Hepatocyte (in vitro differentiated cells): Measurements from ENCODE around the gene ZFR2. TPM values are rescaled to one million over a fixed set of nuclear protein-coding genes. Genes with fewer than 3 reads are reported as not detected.

ENCODE experiments used
- DNase-seq: peaks from one replicate; pipeline ENCODE4 v3.0.0-alpha.2; 2016; ENCODE audit warnings: low spot score
- H2AFZ ChIP-seq: fragments of 200-600 bp; sonication (generic); 2 replicates; pipeline ENCODE4 v1.6.0; 2016; ENCODE audit warnings: antibody characterized with exemption, mild to moderate bottlenecking
- H3K27ac ChIP-seq: fragments of 200-600 bp; sonication (generic); 2 replicates; pipeline ENCODE4 v1.5.1; 2016; ENCODE audit warnings: mild to moderate bottlenecking
- H3K27me3 ChIP-seq: fragments of 200-600 bp; sonication (generic); 2 replicates; pipeline ENCODE4 v1.6.1; 2016
- H3K36me3 ChIP-seq: fragments of 200-600 bp; sonication (generic); replicated peaks from 2 replicates; pipeline ENCODE4 v1.5.1; 2016; ENCODE audit warnings: low read depth; ENCODE audit not compliant: insufficient read depth
- H3K4me1 ChIP-seq: fragments of 200-600 bp; sonication (generic); 2 replicates; pipeline ENCODE4 v1.5.1; 2016; ENCODE audit warnings: mild to moderate bottlenecking, moderate library complexity; ENCODE audit not compliant: insufficient read depth
- H3K4me2 ChIP-seq: fragments of 200-600 bp; sonication (generic); 2 replicates; pipeline ENCODE4 v1.6.0; 2016
- H3K4me3 ChIP-seq: fragments of 200-600 bp; sonication (generic); 2 replicates; pipeline ENCODE4 v1.5.1; 2016; ENCODE audit warnings: mild to moderate bottlenecking
- H3K79me2 ChIP-seq: fragments of 200-600 bp; sonication (generic); 2 replicates; pipeline ENCODE4 v1.6.0; 2017; ENCODE audit warnings: mild to moderate bottlenecking
- H3K9me2 ChIP-seq: fragments of 200-600 bp; sonication (generic); replicated peaks from 2 replicates; pipeline ENCODE4 v1.6.0; 2017; ENCODE audit warnings: mild to moderate bottlenecking; ENCODE audit not compliant: insufficient read depth
- H3K9me3 ChIP-seq: fragments of 200-600 bp; sonication (generic); 2 replicates; pipeline ENCODE4 v1.5.1; 2016; ENCODE audit warnings: low read depth, mild to moderate bottlenecking
- H4K20me1 ChIP-seq: fragments of 200-600 bp; sonication (generic); 2 replicates; pipeline ENCODE4 v1.6.0; 2016; ENCODE audit warnings: mild to moderate bottlenecking; ENCODE audit not compliant: insufficient read depth, poor library complexity, severe bottlenecking
- EZH2 ChIP-seq: fragments of 200-600 bp; sonication (generic); IDR thresholded peaks from 2 replicates; pipeline ENCODE4 v1.6.1; 2016; ENCODE audit warnings: antibody characterized with exemption, mild to moderate bottlenecking, borderline replicate concordance
- EZH2phosphoT487 ChIP-seq: fragments of 200-600 bp; sonication (generic); IDR thresholded peaks from one replicate; pipeline ENCODE4 v1.6.1; 2018; ENCODE audit warnings: antibody characterized with exemption, mild to moderate bottlenecking, low read depth, moderate library complexity; ENCODE audit not compliant: unreplicated experiment, severe bottlenecking
- WGBS: methylation state at CpG from one replicate; pipeline ENCODE4 v1.1.6; 2016; ENCODE audit warnings: low lambda C conversion rate; ENCODE audit errors: missing lambda C conversion rate; 5-methylcytosine and 5-hydroxymethylcytosine counted together
- polyA plus RNA-seq: library from polyadenylated mRNA; unstranded; fragments of >200 nt; fragmentation: Nextera tagmentation; extraction: Ambion mirVana; gene quantifications from 2 replicates; pipeline ENCODE4 v1.2.1, GENCODE V29; 2016
- total RNA-seq: library from RNA; depleted of rRNA; stranded (reverse); fragments of >200 nt; gene quantifications from 2 replicates; pipeline ENCODE4 v1.2.3, GENCODE V29; 2014
- TF ChIP-seq, protein P1 (sequence below): fragments of 200-600 bp; sonication (generic); IDR thresholded peaks from 2 replicates; pipeline ENCODE4 v1.5.1; 2016; ENCODE audit warnings: antibody characterized with exemption, mild to moderate bottlenecking; ENCODE audit not compliant: poor library complexity

ZFR2 gene
- total and polyA plus RNA-seq, 2 experiments from 2014 or later: 0.97 to 1.7 TPM

GRCh38 chr19:3808420-3809143, 60.3 kb downstream of the ZFR2 start:
- 92% methylated on average over 30 of the region's 33 CpGs for WGBS
- TF ChIP-seq EZH2phosphoT487 (no peak), EZH2 (no peak)
- TF ChIP-seq, protein P1, sequence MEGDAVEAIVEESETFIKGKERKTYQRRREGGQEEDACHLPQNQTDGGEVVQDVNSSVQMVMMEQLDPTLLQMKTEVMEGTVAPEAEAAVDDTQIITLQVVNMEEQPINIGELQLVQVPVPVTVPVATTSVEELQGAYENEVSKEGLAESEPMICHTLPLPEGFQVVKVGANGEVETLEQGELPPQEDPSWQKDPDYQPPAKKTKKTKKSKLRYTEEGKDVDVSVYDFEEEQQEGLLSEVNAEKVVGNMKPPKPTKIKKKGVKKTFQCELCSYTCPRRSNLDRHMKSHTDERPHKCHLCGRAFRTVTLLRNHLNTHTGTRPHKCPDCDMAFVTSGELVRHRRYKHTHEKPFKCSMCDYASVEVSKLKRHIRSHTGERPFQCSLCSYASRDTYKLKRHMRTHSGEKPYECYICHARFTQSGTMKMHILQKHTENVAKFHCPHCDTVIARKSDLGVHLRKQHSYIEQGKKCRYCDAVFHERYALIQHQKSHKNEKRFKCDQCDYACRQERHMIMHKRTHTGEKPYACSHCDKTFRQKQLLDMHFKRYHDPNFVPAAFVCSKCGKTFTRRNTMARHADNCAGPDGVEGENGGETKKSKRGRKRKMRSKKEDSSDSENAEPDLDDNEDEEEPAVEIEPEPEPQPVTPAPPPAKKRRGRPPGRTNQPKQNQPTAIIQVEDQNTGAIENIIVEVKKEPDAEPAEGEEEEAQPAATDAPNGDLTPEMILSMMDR: no peak
- H3K4me2 ChIP-seq: no peak overlapping the region
- no peaks in the 10 kb centered on the region for H3K36me3 ChIP-seq
- no peaks in the 10 kb centered on the region for H3K9me2 ChIP-seq
- no peak overlapping the region for H2AFZ ChIP-seq
- no peaks in the 10 kb centered on the region for H4K20me1 ChIP-seq
- no peaks in the 10 kb centered on the region for H3K79me2 ChIP-seq
- no peaks in the 10 kb centered on the region for H3K4me1 ChIP-seq
- H3K27ac ChIP-seq: no peak overlapping the region
- H3K9me3 ChIP-seq: no peaks in the 10 kb centered on the region
- H3K4me3 ChIP-seq: no peak overlapping the region
- no peaks in the 10 kb centered on the region for H3K27me3 ChIP-seq
- no peak for DNase-seq

- Histone ChIP-seq H3K9me3 (no peaks in the 10 kb centered on the region), H2AFZ (no peak overlapping the region), H3K36me3 (no peaks in the 10 kb centered on the region), H4K20me1 (no peaks in the 10 kb centered on the region), H3K9me2 (no peaks in the 10 kb centered on the region), H3K4me3 (no peak overlapping the region), H3K27ac (no peak overlapping the region), H3K4me2 (no peak overlapping the region), H3K79me2 (no peaks in the 10 kb centered on the region), H3K27me3 (no peaks in the 10 kb centered on the region), H3K4me1 (no peaks in the 10 kb centered on the region)
- no peak for DNase-seq
- 99% methylated on average over 35 of the region's 35 CpGs for WGBS
- TF ChIP-seq EZH2: no peak
- TF ChIP-seq EZH2phosphoT487: no peak
- TF ChIP-seq, protein P1: no peak
These were observed 61.1 kb downstream of the ZFR2 start for GRCh38 chr19:3807574-3808354.

DNA sequence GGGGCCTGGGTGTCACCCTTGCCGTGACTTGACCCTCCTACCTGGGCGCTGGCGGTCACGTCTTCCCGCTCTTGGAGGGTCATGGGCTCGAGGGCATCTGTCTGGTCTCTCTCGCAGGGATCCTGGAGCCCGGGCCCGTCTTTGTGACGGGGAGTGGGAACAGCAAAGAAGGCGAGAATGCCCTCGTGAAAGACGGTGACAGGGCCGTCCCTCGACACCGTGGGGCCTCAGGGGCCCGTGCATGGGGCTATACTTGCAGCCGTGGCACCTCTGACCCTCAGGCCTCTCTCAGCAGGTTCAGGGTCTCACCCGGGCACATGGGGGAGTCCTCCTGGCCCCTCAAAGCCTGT, 61.7 kb downstream of the ZFR2 start:
- no peaks in the 10 kb centered on the region for H3K36me3 ChIP-seq
- TF ChIP-seq EZH2phosphoT487 (no peak), EZH2 (no peak)
- TF ChIP-seq, protein P1: no peak
- WGBS: 91% methylated on average over 19 of the region's 19 CpGs

More for the DNA sequence above, 61.7 kb downstream of the ZFR2 start:
- Histone ChIP-seq H2AFZ (no peak overlapping the region), H3K4me3 (no peak overlapping the region), H3K4me2 (no peak overlapping the region), H4K20me1 (no peaks in the 10 kb centered on the region), H3K27me3 (peaks cover 6% of the 10 kb centered on the region), H3K79me2 (no peaks in the 10 kb centered on the region), H3K4me1 (no peaks in the 10 kb centered on the region), H3K9me2 (no peaks in the 10 kb centered on the region), H3K9me3 (no peaks in the 10 kb centered on the region), H3K27ac (no peak overlapping the region)
- no peak for DNase-seq
